Tibial nerve (tissue), 4 donors: ENCODE measurements around the gene GTSE1. TPM values are rescaled to one million over a fixed set of nuclear protein-coding genes. Genes with fewer than 3 reads are reported as not detected.

Source experiments
- DNase-seq, 2 donors: peaks; one replicate each; pipeline ENCODE4 v3.0.0-alpha.2; 2019; ENCODE audit warnings: low spot score in 2 of 2
- H3K27ac ChIP-seq, 4 donors: fragments of 200-600 bp; sonication (generic) in 3 of 4; one replicate each; pipeline ENCODE4 v1.5.1; 2017 to 2019; ENCODE audit warnings: mild to moderate bottlenecking in 1 of 4
- H3K27me3 ChIP-seq, 2 donors: fragments of 200-600 bp; sonication (generic) in 1 of 2; one replicate each; pipeline versions ENCODE4 v1.5.1 to v1.6.0; 2017 to 2019
- H3K36me3 ChIP-seq, 3 donors: fragments of 200-600 bp; sonication (generic); one replicate each; pipeline ENCODE4 v1.5.1; 2018 to 2019
- H3K4me1 ChIP-seq, 4 donors: fragments of 200-600 bp; sonication (generic) in 3 of 4; one replicate each; pipeline ENCODE4 v1.5.1; 2017 to 2019
- H3K4me3 ChIP-seq, 4 donors: fragments of 200-600 bp; sonication (generic) in 3 of 4; one replicate each; pipeline ENCODE4 v1.5.1; 2017 to 2019; ENCODE audit warnings: mild to moderate bottlenecking in 1 of 4, moderate library complexity in 1 of 4
- H3K9me3 ChIP-seq, 4 donors: fragments of 200-600 bp; sonication (generic) in 3 of 4; one replicate each; pipeline ENCODE4 v1.5.1; 2017 to 2019
- EP300 ChIP-seq, 2 donors: sonication (generic); formaldehyde crosslinking; IDR thresholded peaks; one replicate each; pipeline ENCODE4 v1.6.1; 2017; ENCODE audit warnings: antibody characterized with exemption in 2 of 2, mild to moderate bottlenecking in 1 of 2
- POLR2A ChIP-seq, 2 donors: fragments of 450-650 bp; IDR thresholded peaks; one replicate each; pipeline ENCODE4 v1.6.1; 2017; ENCODE audit warnings: antibody characterized with exemption in 2 of 2, mild to moderate bottlenecking in 2 of 2, moderate library complexity in 2 of 2
- WGBS, 2 donors: methylation state at CpG; one replicate each; pipeline ENCODE4 v1.1.5; 2018; 5-methylcytosine and 5-hydroxymethylcytosine counted together
- total RNA-seq, 4 donors: library from RNA; depleted of rRNA; stranded (reverse); fragments of >200 nt; gene quantifications; one replicate each; pipeline ENCODE4 v1.1.0, GENCODE V29; 2016
- TF ChIP-seq, protein P1 (sequence below), 5 experiments: fragments of 200-600 bp in 3 of 5; fragments of 450-650 bp in 2 of 5; sonication (generic) in 3 of 5; IDR thresholded peaks; one replicate each; pipeline ENCODE4 v1.5.1; 2016 to 2019; ENCODE audit warnings: antibody characterized with exemption in 5 of 5, mild to moderate bottlenecking in 3 of 5, moderate library complexity in 2 of 5

Gene GTSE1
- total RNA-seq, 4 donors from 2014 or later: 0.30 to 3.3 TPM; not detected in 2

DNA sequence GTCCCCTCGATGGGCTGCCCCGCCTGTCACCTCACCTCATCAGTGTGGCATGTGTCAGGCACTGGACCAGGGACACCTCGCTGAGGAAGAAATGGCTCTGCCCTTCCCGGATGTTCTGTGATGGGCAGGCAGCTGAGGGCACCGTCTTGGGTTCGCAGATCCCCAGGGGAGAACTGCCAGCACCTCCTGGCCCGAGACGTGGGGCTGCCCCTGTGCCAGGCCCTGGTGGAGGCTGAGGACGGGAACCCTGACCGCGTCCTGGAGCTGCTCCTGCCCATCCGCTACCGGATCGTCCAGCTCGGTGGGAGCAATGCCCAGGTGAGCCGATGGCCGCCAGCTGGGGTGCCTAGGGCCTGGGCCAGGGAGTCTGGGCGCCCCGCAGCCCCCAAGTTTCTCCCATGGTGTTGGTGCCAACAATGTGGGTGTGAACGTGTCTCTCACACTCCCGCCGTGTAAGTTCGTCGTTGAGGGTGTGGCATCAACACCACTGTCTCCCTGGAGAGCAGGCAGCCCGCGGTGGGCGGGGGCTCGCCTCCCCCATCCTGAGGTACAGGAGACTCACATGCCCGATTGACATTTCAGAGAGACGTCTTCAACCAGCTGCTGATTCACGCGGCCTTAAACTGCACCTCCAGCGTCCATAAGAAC is 7.3 kb upstream of the GTSE1 start:
- Histone ChIP-seq H3K9me3 (peaks cover 0 to 9% (median 0%) of the 10 kb centered on the region in 4 donors), H3K4me3 (no peak overlapping the region), H3K36me3 (peaks cover 3 to 98% (median 4%) of the 10 kb centered on the region in 3 donors), H3K27ac (no peak overlapping the region), H3K27me3 (no peaks in the 10 kb centered on the region), H3K4me1 (peaks cover 0 to 14% (median 0%) of the 10 kb centered on the region in 4 donors)
- DNase-seq: no peak
- 80 to 93% methylated on average over 18 to 24 of the region's 33 CpGs for WGBS, 2 donors
- TF ChIP-seq, protein P1, sequence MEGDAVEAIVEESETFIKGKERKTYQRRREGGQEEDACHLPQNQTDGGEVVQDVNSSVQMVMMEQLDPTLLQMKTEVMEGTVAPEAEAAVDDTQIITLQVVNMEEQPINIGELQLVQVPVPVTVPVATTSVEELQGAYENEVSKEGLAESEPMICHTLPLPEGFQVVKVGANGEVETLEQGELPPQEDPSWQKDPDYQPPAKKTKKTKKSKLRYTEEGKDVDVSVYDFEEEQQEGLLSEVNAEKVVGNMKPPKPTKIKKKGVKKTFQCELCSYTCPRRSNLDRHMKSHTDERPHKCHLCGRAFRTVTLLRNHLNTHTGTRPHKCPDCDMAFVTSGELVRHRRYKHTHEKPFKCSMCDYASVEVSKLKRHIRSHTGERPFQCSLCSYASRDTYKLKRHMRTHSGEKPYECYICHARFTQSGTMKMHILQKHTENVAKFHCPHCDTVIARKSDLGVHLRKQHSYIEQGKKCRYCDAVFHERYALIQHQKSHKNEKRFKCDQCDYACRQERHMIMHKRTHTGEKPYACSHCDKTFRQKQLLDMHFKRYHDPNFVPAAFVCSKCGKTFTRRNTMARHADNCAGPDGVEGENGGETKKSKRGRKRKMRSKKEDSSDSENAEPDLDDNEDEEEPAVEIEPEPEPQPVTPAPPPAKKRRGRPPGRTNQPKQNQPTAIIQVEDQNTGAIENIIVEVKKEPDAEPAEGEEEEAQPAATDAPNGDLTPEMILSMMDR (IDR thresholded peaks at IDR 0.05): no peak
- no peak for TF ChIP-seq EP300 (IDR thresholded peaks at IDR 0.05)
- no peak for TF ChIP-seq POLR2A (IDR thresholded peaks at IDR 0.05)

DNA sequence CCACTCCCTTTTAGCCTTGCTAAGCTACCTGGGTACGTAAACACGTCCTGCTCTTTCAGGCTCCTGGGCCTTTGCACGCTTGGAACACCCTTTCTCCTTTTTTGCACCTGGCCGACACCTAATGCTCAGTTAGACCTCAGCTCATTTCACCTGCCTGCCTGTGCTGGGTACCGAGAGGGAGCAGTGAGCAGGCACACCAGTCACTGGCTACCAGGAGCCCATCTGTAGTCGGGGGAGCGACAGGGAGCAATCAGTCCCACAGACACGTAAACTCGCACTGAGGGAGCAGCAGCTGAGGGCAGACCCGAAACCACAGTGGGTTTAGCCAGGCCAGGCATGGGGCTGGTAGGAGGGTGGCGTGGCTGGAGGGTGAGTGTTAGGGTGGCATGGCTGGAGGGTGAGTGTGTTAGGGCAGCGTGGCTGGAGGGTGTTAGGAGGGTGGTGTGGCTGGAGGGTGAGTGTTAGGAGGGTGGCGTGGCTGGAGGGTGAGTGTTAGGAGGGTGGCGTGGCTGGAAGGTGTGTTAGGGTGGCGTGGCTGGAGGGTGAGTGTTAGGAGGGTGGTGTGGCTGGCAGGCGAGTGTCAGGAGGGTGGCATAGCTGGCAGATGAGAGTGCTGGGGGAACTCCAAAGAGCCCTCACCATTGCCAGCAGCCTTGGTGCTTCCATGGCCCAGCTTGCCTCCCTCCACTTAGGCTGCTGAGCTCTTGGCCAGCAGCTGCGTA is 6.4 kb upstream of the GTSE1 start:
- no peak for DNase-seq
- 88 to 91% methylated on average over 17 of the region's 17 CpGs for WGBS, 2 donors

DNA sequence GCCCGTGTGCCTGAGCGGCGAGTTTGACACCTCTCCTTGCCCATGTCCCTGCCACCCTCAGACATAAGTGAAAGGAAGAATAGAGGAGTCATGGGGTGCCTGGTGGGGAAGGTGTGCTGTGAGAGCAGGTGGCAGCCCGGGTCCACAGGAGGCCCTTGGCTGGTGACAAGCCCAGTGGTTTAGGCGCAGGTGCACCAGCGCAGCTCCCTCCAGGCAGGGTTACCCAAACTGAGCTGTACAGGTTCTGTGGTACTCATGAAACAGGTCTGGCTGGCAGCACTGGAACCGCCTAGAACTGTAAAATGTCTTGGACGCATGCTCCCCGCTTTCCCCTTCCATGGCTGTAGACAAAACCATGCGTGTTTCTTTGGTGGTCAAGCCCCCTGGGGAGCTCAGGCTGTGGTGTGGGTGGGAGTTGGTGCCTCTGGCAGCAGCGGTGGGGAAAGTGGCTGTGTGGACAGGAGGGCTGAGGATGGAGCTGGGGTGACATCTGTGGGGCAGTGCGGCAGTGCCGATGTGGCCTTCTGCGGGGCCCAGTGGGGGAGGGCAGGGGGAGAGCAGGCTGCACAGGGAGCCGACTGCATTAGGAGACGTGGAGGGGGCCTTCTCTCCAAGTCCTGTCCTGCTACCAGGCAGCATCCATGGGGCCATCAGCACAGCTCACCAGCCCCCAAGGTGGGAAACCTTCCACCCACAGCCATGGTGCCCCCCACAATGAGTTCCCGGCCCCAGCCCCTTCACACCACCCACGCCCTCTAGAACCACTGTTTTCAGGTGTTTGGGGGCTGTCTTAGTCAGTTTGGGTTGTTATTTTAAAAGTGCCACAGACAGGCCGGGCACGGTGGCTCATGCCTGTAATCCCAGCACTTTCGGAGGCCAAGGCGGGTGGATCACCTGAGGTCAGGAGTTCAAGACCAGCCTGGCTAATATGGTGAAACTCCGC is 5.6 kb upstream of the GTSE1 start:
- peaks cover 0 to 22% (median 7%) of the 10 kb centered on the region in 4 donors for H3K4me1 ChIP-seq
- WGBS, 2 donors: 90 to 92% methylated on average over 20 to 23 of the region's 23 CpGs
- no peak for TF ChIP-seq EP300 (IDR thresholded peaks at IDR 0.05)
- TF ChIP-seq POLR2A (IDR thresholded peaks at IDR 0.05): no peak
- TF ChIP-seq, protein P1 (IDR thresholded peaks at IDR 0.05): no peak
- no peak overlapping the region for H3K4me3 ChIP-seq
- H3K27me3 ChIP-seq: no peaks in the 10 kb centered on the region
- H3K27ac ChIP-seq: no peak overlapping the region
- DNase-seq: no peak
- H3K9me3 ChIP-seq: peaks cover 0 to 9% (median 0%) of the 10 kb centered on the region in 4 donors
- H3K36me3 ChIP-seq: peaks cover 3 to 80% (median 4%) of the 10 kb centered on the region in 3 donors

More for the DNA sequence above, 6.4 kb upstream of the GTSE1 start:
- TF ChIP-seq POLR2A (IDR thresholded peaks at IDR 0.05): no peak
- TF ChIP-seq, protein P1 (IDR thresholded peaks at IDR 0.05): no peak
- TF ChIP-seq EP300 (IDR thresholded peaks at IDR 0.05): no peak
- Histone ChIP-seq H3K4me3 (no peak overlapping the region), H3K9me3 (peaks cover 0 to 9% (median 0%) of the 10 kb centered on the region in 4 donors), H3K36me3 (peaks cover 3 to 89% (median 4%) of the 10 kb centered on the region in 3 donors), H3K27me3 (no peaks in the 10 kb centered on the region), H3K27ac (no peak overlapping the region), H3K4me1 (peaks cover 0 to 14% (median 0%) of the 10 kb centered on the region in 4 donors)

DNA sequence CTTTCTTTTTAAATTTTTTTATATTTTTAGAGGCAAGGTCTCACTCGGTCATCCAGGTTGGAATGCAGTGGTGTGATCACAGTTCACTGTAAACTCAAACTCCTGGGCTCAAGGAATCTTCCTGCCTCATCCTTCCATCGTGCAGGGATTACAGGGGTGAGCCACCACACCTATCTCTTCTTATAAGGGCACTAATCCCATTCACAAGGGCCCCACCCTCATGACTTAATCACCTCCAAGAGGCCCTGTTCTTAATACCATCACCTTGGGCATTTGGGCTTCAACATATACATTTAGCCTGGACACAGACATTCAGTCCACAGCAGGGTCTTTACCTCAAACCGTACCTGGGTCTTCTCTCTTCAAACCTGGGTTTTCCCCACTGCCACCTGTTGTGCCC is 4.5 kb upstream of the GTSE1 start:
- no peak overlapping the region for H3K4me3 ChIP-seq
- peaks cover 0 to 9% (median 0%) of the 10 kb centered on the region in 4 donors for H3K9me3 ChIP-seq
- no peak for TF ChIP-seq EP300 (IDR thresholded peaks at IDR 0.05)
- no peak for TF ChIP-seq POLR2A (IDR thresholded peaks at IDR 0.05)
- TF ChIP-seq, protein P1 (IDR thresholded peaks at IDR 0.05): no peak
- 80 to 92% methylated on average over 3 of the region's 3 CpGs for WGBS, 2 donors
- peaks cover 3 to 70% (median 4%) of the 10 kb centered on the region in 3 donors for H3K36me3 ChIP-seq
- no peak for DNase-seq
- H3K4me1 ChIP-seq: peaks cover 0 to 25% (median 14%) of the 10 kb centered on the region in 4 donors
- peak overlapping the region in 1 of 4 donors; percentile 80 for H3K27ac ChIP-seq
- H3K27me3 ChIP-seq: no peaks in the 10 kb centered on the region
